Stimulated activated naive CD8-positive, alpha-beta T cell treated with anti-CD3 and anti-CD28 coated beads, Interleukin-15, Interleukin-2, amounts not matched to agents 100 ng/mL and 50 ng/mL, for 24 hours (primary cell): ENCODE measurements around the gene COL12A1.

ENCODE experiments used
- H3K27ac Mint-ChIP-seq: one replicate; pipeline ENCODE4 v1.8.0; 2021; ENCODE audit warnings: mild to moderate bottlenecking, mixed read lengths
- H3K27me3 Mint-ChIP-seq: one replicate; pipeline ENCODE4 v1.8.0; 2021; ENCODE audit warnings: mixed read lengths
- H3K36me3 Mint-ChIP-seq: one replicate; pipeline ENCODE4 v1.8.0; 2021; ENCODE audit warnings: low read depth, mixed read lengths
- H3K4me1 Mint-ChIP-seq: one replicate; pipeline ENCODE4 v1.8.0; 2021; ENCODE audit warnings: low read depth, mixed read lengths
- H3K4me3 Mint-ChIP-seq: one replicate; pipeline ENCODE4 v1.8.0; 2021; ENCODE audit warnings: mild to moderate bottlenecking, mixed read lengths
- H3K9me3 Mint-ChIP-seq: one replicate; pipeline ENCODE4 v1.8.0; 2021; ENCODE audit warnings: mixed read lengths

Gene COL12A1

DNA sequence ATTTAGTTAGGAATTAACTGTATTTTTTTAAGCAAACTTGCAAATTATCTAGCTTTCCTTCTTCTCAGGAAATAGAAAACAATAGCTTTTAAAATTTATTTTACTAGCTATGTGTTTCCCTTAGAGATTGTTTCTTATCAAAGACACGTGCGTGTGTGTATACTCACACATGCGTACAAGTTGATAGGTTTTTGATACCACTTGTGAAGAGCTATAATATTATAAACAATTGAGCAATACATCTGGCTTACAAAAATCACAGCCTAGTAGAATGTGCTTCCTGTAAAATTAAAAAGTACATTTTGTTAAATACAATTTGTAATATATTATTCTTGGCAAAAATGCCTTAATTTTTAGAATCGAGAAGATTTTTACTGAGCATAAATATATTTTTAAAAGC is 33.9 kb downstream of the COL12A1 start:
- H3K4me3 Mint-ChIP-seq: no peak overlapping the region
- H3K9me3 Mint-ChIP-seq: no peaks in the 10 kb centered on the region

DNA sequence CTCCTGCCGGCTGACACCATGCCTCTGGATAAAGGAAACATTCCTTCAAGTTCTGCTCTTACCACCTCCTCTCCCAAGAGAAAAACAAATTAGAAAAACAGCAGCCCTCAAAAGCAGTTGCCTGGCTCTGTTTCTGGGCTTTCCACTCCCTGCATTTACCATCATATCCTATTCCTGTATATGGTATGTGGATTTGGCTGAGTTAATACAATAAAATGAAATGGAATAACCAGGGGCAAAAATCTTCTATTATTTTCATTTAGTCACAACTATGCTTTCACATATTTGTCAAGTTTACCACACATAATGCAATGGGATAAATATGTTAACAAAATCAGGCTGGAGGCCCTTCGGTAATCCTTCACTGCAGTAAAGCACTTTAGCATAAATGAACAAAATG is 34.3 kb downstream of the COL12A1 start:
- H3K9me3 Mint-ChIP-seq: no peaks in the 10 kb centered on the region
- peaks cover 11% of the 10 kb centered on the region for H3K27me3 Mint-ChIP-seq

More for the DNA sequence above, 33.9 kb downstream of the COL12A1 start:
- Mint-ChIP-seq H3K27me3 (peaks cover 8% of the 10 kb centered on the region), H3K27ac (no peak overlapping the region), H3K36me3 (no peaks in the 10 kb centered on the region), H3K4me1 (no peaks in the 10 kb centered on the region)

DNA sequence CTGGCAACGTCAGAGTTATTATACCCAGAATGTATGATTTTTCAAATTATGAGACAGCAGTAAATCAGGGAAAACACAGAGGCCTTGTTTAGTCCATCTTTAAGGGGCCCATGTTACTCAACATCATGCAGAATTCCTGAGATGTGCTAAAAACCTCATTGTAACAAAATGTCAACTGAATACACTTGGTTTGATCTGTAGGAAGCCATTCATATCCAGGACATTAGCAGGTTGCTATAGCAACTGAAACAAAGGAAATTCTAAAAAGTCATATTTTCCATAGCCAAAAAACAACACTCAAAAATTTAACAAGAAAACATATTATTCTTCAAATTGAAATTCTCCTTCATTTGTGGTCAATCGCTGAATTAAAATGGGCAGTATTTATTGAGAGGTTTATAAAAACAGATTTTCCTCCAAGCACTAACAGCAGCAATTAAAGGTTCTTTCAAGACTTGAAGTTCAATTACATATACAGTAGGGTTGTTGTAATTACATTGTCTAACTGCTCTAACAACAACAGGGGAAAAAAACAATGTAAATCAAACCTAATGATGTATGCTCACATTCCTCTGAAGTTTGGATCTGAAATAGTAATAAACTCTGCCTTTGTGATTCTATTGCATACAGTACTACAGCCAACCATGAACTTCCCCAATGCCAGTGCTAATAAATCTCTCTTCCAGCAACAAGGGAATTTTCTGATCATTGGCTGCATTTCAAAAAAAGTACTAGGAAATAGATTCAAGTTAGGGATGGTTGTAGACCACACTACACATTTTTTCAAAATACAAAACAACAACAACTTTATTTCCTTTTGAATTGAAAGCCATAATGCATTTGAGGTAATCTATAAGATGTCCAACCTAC is 34.9 kb downstream of the COL12A1 start:
- no peaks in the 10 kb centered on the region for H3K36me3 Mint-ChIP-seq
- no peaks in the 10 kb centered on the region for H3K4me1 Mint-ChIP-seq
- no peak overlapping the region for H3K4me3 Mint-ChIP-seq
- H3K27ac Mint-ChIP-seq: no peak overlapping the region
- H3K9me3 Mint-ChIP-seq: no peaks in the 10 kb centered on the region
- H3K27me3 Mint-ChIP-seq: peaks cover 10% of the 10 kb centered on the region

More for the DNA sequence above, 34.3 kb downstream of the COL12A1 start:
- H3K4me1 Mint-ChIP-seq: no peaks in the 10 kb centered on the region
- no peaks in the 10 kb centered on the region for H3K36me3 Mint-ChIP-seq
- no peak overlapping the region for H3K4me3 Mint-ChIP-seq
- no peak overlapping the region for H3K27ac Mint-ChIP-seq

DNA sequence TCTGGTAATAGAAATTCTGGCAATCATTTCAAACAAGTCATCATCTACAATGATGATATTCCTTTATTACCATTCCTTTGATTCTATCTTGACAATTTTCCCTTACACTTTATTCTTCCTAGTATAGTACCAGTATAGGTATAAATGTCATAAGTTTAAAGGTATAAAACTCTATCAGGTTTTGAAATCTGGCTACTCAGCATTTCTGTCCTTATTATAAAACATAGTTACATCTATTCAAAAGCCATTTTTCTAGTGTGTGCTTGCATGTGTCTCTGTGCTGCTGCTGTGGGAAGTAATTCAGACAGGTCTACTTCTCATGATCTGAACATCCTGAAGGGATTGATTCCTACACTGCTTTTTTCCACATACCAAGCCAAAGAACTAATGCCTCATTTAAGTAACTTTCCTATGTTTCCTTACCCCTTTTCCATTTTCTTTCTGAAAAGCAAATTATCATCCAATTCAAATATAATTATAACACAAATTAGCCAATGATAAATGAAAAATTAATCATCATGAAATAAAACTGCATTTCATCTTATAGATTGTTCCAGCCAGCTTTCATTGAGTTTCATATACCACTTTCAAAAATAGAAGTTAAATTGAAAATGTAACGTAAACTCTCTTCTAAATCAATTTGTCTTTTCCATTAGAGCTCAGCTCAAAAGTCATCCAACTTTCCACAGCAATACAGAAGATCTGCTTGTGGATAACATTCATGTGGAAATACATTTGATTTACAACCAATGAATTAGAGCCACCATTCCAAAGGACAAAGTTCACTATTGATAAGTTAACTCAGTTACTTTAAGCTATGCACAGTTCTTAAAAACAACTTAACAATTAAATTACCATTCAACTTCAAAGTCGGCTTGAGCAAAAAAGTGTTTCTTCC is 35.9 kb downstream of the COL12A1 start:
- Mint-ChIP-seq H3K9me3 (no peaks in the 10 kb centered on the region), H3K4me1 (no peaks in the 10 kb centered on the region), H3K36me3 (no peaks in the 10 kb centered on the region), H3K27ac (no peak overlapping the region), H3K27me3 (peaks cover 7% of the 10 kb centered on the region), H3K4me3 (no peak overlapping the region)

DNA sequence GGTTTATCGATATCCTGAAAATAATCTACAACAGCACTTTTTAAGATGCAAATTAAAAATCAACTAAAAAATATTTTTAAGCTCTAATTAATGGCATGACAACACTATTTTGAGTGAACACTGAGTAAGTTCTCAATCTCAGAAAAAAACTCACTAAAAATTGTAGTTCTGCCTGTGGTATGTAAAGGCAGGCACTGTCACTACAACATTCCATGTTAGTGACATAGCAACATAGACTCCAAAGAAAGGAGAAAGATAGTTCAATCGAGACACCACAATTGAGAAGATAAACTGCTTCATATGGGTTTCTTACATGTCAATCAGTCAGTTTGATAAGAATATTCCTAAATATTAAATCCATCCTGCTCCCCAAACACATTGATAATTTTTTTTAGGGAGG is 38.0 kb downstream of the COL12A1 start:
- Mint-ChIP-seq H3K4me1 (no peaks in the 10 kb centered on the region), H3K9me3 (no peaks in the 10 kb centered on the region), H3K36me3 (no peaks in the 10 kb centered on the region), H3K4me3 (no peak overlapping the region), H3K27ac (no peak overlapping the region), H3K27me3 (peaks cover 7% of the 10 kb centered on the region)

DNA sequence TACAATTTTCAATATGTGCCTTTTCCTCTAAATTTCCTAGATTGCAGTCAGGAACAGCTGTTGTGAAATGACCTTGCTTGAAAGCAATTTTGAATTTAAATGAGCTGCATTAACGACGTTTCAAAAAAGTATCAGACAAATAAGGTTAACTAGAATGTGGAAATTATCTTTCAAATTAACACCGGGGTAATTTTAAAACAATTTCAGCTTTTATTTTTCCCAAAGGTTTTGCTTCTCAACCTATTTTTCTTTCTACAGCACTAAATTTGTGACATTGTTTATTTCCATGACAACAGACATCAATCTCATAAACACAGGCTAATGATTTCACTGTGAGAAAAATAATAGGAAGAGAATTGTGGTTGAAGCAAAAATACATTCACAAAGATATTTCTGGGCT is 38.5 kb downstream of the COL12A1 start:
- Mint-ChIP-seq H3K27ac (no peak overlapping the region), H3K4me1 (no peaks in the 10 kb centered on the region), H3K36me3 (no peaks in the 10 kb centered on the region), H3K9me3 (no peaks in the 10 kb centered on the region), H3K27me3 (peaks cover 11% of the 10 kb centered on the region), H3K4me3 (no peak overlapping the region)

DNA sequence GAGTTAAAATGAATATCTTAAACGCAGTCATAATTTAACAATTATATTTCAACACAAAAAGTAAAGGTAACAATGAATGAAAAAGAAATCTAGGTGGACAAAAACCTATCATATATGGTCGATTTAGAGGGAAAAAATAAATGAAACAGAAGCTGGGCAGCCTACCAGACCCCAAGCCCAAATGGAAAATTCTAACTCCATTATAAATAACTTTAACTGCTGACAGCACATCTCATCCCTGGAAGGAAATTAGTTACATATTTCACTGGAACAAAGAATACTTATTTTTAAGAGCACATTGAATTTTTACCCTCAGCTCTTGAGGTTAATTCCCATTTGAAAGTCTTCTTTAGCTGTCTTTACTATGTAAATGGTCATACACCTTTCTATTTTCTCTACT is 39.1 kb downstream of the COL12A1 start:
- Mint-ChIP-seq H3K9me3 (no peaks in the 10 kb centered on the region), H3K27ac (no peak overlapping the region), H3K27me3 (peaks cover 17% of the 10 kb centered on the region), H3K4me3 (no peak overlapping the region), H3K4me1 (no peaks in the 10 kb centered on the region), H3K36me3 (no peaks in the 10 kb centered on the region)

DNA sequence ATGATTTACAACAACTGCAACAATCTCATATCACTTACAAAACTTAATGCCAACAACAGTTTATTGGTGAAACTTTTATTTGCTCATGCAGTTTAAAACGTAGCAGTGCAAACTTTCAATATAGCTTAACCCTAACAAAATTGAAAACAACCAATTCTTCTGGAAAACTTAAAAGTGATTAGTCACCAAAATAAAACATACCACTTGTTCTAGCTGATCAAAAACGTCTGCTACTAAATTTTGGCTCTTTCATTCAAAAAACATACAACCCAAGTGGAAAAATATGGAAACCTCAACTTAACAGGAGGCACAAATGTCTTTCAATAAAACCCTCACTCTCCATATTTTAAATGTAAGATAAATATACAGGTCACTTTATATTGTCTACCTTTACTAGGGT is 39.6 kb downstream of the COL12A1 start:
- H3K4me1 Mint-ChIP-seq: no peaks in the 10 kb centered on the region
- no peak overlapping the region for H3K27ac Mint-ChIP-seq
- no peak overlapping the region for H3K4me3 Mint-ChIP-seq
- H3K9me3 Mint-ChIP-seq: no peaks in the 10 kb centered on the region
- H3K36me3 Mint-ChIP-seq: no peaks in the 10 kb centered on the region
- peaks cover 17% of the 10 kb centered on the region for H3K27me3 Mint-ChIP-seq

DNA sequence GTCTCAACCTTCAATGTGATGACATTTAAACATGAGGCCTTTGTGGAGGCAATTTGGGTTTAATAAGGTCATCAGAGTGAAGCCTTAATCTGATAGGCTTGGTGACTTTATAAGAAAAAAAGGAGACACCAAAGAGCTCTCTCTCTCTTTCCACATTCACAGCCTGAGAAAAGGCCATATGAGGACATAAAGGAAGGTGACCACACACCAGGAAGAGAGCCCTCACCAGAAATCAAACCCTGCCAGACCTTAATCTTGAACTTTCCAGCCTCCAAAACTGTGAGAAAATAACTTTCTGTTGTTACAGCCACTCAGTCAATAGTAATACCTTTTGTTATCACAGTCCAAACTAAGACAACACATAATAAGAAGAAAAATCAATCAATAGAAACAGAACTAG is 47.7 kb downstream of the COL12A1 start:
- Mint-ChIP-seq H3K27me3 (peaks cover 14% of the 10 kb centered on the region), H3K27ac (no peak overlapping the region), H3K4me1 (no peaks in the 10 kb centered on the region), H3K4me3 (no peak overlapping the region), H3K9me3 (no peaks in the 10 kb centered on the region), H3K36me3 (no peaks in the 10 kb centered on the region)

DNA sequence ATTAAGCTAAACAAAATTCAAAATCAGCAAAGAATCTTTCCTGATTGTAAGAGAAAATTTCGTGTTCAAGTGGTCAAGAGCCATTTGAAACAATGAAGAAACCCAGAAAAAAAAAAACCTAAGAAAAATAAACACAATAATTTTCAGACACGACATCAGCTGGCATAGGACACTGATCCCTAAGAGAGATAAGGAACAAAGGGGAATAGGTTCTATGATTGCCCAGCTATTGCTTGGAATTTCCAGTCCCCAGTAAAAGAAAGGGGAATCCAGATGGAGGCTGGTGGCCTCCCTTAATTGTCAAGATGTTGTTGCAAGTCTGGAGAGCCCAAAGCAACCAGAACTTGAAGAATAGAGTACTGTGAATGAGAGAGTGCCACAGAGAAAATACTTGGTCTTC is 48.5 kb downstream of the COL12A1 start:
- Mint-ChIP-seq H3K4me1 (no peaks in the 10 kb centered on the region), H3K27ac (no peak overlapping the region), H3K9me3 (no peaks in the 10 kb centered on the region)

DNA sequence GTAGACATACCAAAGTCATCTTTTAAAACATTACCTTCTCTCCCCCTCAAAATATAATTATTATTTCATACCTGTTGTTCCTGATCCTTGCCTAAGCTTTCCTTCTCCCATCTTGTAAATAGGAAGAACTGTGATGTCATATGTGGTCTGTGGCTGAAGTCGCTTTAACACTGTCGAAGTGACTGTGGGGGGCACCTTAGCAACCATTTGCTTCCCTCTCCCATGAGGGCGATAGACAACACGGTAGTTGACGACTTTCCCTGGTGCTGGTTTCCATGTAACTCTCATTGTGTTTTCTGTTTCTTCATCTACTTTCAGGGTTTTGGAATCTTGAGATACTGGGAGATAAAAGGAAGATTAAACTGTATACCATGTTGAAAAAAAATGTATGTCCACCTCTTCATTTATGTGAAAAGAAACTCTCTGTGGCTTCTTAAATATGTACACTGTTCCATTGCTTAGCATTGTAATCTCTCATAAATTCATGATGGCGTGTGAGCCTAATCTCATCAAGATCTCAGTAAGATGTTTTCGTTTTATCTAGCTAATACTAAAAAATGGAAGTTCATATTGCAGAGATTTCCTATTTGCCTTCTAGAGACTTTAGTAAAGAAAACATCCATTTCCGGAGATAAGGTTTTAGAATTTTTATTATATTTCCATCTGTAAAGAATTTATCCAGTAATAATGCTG is 49.5 kb downstream of the COL12A1 start:
- no peaks in the 10 kb centered on the region for H3K36me3 Mint-ChIP-seq
- H3K9me3 Mint-ChIP-seq: no peaks in the 10 kb centered on the region
- no peak overlapping the region for H3K27ac Mint-ChIP-seq
- no peak overlapping the region for H3K4me3 Mint-ChIP-seq
- no peaks in the 10 kb centered on the region for H3K4me1 Mint-ChIP-seq
- peaks cover 8% of the 10 kb centered on the region for H3K27me3 Mint-ChIP-seq

More for the DNA sequence above, 48.5 kb downstream of the COL12A1 start:
- Mint-ChIP-seq H3K27me3 (peaks cover 10% of the 10 kb centered on the region), H3K4me3 (no peak overlapping the region), H3K36me3 (no peaks in the 10 kb centered on the region)

DNA sequence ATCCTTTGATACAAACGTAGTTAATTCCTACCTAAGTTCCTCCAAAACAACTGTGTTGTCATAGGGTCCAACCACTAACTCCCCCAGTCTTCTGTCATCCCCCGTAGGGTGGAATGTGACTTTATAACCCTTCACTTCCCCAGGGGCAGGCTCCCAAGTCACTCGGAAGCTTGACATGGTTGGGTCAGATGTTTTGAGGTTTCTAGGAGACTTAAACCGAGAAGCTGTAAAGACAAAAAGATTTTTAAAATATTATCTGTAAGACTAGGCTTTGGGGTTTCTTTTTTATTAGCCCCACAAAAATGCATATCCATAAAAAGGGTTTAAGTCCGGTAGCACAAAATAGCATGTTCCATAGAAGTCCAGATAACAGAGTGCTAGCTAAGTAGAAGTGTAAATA is 50.2 kb downstream of the COL12A1 start:
- peaks cover 8% of the 10 kb centered on the region for H3K27me3 Mint-ChIP-seq
- no peaks in the 10 kb centered on the region for H3K36me3 Mint-ChIP-seq
- H3K4me1 Mint-ChIP-seq: no peaks in the 10 kb centered on the region
- no peak overlapping the region for H3K27ac Mint-ChIP-seq
- H3K4me3 Mint-ChIP-seq: no peak overlapping the region
- H3K9me3 Mint-ChIP-seq: no peaks in the 10 kb centered on the region

DNA sequence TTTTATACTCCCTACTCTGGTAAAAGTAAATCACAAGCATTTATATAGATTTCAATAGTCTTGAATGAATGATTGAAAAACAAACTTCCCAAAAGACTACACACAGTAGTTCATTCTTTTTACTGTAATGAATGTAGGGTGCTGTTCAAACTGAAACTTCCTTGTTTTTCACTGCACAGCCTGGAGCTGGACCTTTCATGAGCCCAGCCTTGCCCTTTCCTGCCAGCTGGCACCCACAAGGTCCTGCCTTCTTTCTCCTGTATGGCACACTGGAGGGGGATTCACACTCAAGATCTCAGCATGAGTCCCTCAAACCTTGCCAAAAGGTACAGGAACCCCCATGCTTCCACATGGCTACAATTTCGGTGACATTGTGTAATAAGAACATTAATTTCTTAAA is 50.9 kb downstream of the COL12A1 start:
- Mint-ChIP-seq H3K4me3 (no peak overlapping the region), H3K27me3 (peaks cover 8% of the 10 kb centered on the region), H3K36me3 (no peaks in the 10 kb centered on the region), H3K4me1 (no peaks in the 10 kb centered on the region), H3K27ac (no peak overlapping the region), H3K9me3 (no peaks in the 10 kb centered on the region)

DNA sequence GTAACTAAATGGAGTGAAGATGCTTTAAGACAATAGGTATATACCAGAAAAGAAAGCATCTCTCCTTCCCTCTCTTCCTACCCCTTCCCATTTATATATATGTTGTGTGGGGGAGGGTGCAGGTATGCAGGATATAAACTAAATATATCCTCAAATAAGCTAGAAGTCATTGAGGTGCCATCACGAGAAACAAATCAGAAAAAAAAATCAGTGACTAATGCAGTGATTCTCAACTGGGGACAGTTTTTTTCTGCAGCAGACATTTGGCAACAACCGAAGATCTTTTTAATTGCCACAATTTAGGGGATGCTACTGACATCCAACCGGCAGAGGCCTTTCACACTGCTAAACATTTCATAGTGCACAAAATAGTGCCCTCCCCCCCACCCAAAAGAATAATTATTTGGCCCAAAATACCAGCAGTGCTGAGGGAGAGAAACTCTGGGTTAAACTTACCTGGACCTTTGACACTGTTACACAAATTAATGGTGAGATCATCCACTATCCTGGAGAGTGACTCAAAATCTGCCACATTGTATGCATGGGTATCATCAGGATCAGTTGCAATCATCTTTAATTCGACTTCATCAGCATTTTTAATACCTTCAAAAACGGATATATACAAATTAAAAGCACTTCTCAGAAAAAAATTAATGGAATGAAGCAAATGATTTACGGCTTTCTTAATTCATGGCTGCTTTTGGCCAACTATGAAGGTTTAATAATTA is 55.0 kb downstream of the COL12A1 start:
- peaks cover 6% of the 10 kb centered on the region for H3K4me1 Mint-ChIP-seq
- peaks cover 12% of the 10 kb centered on the region for H3K27me3 Mint-ChIP-seq
- no peak overlapping the region for H3K4me3 Mint-ChIP-seq
- H3K9me3 Mint-ChIP-seq: no peaks in the 10 kb centered on the region
- no peaks in the 10 kb centered on the region for H3K36me3 Mint-ChIP-seq
- no peak overlapping the region for H3K27ac Mint-ChIP-seq
